HG03045 (cell line): ENCODE results near the gene CERK.

Experiments
- ATAC-seq: cut with Tn5 transposase; IDR thresholded peaks from one replicate; pipeline ENCODE4 v1.9.1; 2021; ENCODE audit warnings: mild to moderate bottlenecking, moderate library complexity; ENCODE audit not compliant: unreplicated experiment

Gene CERK

DNA sequence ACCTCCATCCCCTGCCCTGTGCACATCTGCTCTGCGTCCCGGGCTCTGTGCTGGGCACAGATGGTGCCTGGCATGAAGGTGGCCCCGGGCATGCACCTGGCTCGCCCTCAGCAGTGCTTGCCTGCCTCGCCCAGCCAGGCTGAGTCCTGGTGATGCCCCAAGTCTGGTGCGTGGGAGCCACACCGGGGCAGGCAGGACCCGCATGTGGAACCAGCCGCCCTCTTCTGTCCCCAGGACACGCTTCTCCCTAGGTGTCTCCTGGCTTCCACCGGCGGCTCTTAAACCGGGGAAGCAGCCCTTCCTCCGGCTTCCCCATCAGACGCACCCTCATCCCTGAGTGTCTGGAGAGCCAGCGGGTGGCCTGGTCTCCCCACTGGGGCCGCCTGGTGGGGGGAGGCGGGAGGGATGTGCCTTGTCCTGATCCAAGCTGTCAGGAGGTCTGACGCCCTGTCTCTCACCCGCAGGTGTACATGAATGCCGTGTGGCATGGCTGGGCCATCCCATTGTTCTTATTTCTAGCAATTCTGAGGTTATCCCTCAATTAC lies 72.8 kb downstream of the CERK start:
- ATAC-seq = no peak

DNA sequence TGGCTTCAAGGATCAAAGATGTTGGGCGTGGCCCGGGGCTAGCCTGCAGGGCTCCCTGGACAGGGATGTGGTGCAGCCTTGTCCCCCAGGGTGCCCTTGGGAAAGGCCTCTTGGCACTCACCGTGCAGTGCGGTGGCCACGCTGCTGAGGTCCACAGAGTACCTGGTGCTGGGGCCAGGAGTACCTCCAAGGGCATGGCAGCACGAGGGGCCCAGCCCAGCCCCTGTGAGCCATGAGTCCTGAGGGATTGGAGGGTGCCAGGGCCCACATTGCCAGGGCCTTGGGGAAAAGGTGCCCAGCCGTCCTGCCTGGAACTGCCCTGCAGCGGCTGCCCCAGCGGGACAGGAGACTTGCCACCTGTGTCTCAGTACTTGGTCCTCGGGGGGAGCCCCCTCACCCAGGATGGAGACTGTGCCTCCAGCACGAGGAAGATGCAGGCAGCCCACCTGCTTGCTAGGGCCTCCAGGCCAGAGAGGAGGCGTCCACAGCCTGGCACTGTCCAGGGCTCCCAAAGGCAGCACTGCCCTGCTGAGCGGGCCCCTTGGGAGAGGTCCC lies 73.7 kb downstream of the CERK start:
- ATAC-seq = no peak

DNA sequence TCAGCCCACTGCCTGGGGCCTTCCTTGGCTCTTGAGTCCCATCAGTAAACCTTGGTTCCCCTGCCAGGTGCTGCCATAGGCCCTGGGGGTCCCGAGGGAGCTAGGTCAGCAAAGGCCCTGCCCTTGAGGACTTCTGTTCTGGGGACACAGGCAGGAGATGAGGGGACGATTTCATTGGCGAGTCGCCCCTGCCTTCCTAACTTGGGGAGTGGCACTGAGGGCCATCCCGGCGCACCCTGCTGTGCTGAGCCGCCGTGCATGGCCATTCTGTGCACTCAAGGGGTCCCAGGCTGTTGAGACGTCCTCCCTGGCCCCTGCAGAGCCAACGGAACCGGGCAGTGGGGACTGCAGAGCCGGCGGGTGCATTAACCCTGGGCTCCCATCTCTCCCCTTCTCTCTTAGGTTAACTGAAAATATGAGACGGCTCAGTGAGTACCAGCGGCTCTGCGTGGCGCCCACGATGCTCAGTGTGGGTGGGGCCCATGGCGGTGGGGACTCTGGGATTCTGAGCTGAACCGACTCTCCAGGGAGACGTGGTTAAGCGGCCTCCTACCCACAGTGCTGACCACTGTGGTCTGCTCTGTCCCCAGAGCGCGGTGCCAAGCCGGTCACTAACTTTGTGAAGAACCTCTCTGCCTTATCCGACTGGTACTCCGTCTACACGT lies 74.5 kb downstream of the CERK start:
- ATAC-seq = no peak

DNA sequence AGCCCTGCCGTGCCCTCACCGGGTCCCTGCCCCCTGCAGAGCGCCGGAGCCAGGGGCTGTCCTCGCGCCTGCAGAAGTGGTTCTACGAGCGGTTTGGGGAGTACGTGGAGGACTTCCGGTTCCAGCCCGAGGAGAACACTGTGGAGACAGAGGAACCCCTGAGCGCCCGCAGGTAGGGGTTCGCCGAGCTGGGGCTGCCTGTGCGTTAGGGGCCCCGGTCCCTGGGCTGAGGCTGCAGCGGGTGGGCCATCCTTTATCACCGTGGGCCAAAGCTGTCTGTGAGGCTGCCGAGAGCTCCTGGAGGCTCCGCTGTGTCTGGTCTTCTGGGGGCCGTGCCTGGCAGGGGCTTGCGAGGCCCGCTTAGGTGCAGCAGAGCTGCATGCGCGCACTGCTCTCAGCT lies 75.1 kb downstream of the CERK start:
- no peak for ATAC-seq

DNA sequence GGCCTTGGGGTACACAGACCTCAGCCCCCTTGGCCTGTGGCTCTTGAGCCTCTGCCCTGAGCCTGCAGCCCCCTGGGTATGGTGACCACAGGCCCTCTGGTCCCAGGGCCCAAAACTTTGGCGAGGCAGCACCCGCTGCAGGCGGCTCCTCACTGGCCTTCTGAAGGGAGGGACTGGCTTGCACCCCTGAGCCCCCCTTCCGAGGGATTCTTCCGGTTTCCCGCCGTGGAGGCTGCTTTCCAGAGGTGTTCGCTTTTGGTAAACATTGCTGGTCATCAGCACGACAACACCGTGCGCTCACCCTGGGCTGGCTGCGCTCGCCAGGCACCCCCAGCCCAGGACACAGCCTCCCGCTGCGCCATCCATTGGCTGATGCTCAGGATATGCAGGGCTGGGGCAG lies 75.8 kb downstream of the CERK start:
- no peak for ATAC-seq

DNA sequence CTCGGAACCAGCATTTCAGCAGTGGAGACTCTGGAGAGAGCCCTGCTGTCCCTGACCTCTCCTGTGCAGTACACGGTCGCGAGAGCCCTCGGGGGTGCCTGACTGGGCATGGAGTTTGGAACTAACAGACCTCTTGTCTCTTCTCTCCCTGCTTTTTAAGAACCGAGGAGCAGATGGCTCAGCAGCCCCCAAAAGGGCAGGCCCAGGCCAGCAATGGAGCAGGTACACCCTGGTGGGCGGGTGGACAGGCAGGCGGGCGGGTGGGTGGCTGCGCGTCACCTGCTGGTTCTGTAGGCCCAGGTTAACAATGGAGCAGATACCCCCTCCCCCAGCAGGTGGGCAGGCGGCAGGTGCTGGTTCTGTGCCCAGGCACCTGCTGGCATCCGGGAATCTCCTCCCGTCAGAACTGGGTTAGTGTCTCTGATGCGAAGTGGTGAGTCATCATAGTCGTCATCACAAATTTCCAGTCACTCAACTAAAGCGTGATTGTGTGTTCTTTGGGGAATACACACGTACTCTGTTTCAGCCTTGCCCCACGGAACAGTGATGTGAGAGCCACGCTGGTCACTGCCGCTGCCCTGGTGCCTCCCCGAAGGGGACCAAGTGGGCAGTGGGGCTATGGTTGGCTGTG lies 76.7 kb downstream of the CERK start:
- ATAC-seq = no peak

DNA sequence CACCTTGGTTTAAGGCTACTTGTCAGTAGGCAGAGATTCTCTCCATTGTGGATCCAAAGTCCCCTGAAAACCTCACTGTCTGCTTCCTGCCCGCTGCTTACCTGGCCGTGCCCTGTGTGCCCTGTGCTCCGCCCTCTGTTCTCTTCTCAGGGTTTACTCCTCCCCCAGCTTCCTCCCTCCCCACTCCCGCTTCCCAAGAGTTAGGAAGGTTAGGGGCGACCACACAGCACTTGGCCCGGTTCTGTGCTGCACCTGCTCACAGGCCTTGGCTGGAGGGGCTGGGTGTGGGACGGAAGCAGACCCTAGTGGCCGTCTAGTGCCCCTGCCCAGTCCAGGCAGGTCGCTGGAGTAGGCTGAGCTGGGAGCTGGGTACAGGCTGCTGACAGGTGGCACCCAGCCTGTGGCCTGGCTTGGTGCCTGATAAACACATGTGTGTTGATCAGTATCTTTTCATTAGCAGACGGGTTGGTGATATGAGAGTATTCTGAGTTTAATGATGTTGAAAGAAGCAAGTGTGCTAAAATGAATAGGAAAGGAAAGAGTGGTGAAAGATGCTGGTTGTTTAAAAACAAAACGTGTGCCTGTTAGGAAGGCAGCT lies 77.3 kb downstream of the CERK start:
- ATAC-seq = no peak

DNA sequence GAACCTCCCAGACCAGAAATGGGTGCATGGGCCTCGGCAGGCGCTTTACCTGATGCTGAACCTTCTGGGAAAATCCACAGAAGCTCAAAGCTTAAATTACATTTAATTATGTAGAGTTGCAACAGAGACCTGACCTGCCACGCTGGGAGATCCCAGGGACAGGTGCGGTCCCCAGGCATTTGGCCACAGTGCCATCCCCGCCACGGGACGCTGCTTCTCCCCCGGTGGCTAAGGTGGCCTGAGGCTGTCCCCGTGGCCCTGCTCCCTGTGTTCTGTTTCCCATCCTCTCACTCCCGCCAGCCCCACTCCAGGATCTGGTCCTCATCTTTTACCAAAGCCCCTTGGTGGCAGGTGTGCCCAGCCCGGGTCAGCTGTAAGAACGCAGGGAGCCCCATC lies 78.3 kb downstream of the CERK start:
- no peak for ATAC-seq

DNA sequence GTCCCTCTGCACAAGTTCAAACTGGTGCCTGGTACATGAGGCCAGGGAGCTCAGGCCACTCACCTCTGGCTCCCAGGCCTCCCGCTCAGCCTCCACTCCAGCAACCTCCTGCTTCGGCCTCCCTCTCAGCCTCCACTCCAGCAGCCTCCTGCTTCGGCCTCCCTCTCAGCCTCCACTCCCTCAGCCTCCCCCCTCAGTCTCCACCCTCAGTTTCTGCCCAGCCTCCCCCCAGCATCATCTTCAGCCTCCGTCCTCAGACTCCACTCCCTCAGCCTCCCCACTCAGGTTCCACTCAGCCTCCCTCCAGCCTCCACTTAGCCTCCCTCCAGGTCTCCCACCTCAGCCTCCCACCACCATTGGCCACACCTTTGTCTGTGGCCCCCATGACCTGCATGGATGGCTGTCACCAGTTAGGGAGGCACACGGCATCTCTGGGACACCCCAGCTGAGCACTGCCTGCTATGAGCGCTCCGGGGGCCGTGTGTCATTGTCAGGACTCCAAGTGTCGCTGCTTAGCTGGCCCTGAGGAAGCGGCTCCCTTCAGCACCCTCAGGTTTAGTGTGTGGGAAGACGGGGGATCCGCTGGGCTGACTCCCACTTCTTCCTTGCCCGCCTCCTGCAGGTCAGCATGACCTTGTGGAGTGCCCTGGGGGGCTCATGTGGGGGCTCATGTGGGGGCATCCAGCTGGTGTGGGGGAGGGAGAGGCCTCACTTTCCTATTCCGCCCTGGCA lies 78.8 kb downstream of the CERK start:
- no peak for ATAC-seq

DNA sequence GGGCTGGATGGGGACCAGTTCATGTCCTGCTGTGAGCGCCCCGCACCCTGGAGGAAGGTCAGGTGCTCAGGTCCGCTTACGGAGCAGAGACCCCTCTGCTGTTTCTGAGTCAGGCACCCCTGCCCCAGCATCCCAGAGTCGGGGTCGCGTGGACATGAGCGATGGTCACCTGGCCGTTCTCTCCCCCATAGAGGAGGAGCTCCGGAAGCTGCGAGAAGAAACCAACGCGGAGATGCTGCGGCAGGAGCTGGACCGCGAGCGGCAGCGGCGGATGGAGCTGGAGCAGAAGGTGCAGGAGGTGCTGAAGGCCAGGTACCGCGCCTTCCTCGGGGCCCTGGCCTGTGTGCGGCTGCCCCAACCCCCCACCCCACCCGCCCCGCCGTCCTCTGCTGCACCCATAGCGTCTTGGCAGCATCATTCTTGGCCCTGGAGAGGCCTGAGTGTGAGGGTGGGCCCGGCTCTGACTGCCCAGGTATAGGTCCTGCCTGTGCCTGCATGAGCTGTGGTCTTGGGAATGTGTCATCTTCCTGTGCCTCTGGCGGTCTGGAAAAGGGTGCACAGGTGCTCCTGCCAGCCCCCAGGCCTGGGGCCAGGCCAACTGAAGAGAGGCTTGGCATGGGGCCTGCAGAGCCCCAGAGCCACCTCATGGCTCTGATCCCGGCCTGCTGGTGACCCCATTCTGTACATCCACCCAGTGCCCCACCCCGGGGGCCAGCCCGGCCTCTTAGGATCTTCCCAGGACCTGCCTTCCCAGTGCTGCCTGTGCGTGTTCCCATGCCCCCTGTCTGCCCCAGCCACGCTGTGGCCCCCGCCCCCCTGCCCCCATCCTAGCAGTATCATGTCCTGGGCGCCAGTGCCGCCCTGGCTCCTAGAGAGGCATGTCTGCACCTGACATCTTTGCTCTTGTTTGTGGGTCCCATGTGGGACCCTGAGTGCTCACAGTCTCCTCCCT lies 79.8 kb downstream of the CERK start:
- no peak for ATAC-seq

DNA sequence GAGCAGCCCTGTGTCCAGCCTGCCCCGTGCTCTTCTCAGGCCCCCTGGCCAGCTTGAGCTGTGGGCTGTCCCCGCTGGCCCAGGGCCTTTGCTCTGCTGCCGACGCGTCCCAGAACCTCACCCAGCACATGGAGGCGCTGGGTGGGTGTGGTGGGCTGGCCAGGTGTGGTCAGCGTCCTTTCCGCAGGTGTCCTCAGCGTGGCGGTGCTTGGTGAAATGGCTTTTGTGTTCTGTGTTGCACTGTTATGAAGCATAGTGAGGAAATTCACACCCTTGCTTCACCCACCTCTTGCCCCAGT lies 80.4 kb downstream of the CERK start:
- ATAC-seq = no peak

DNA sequence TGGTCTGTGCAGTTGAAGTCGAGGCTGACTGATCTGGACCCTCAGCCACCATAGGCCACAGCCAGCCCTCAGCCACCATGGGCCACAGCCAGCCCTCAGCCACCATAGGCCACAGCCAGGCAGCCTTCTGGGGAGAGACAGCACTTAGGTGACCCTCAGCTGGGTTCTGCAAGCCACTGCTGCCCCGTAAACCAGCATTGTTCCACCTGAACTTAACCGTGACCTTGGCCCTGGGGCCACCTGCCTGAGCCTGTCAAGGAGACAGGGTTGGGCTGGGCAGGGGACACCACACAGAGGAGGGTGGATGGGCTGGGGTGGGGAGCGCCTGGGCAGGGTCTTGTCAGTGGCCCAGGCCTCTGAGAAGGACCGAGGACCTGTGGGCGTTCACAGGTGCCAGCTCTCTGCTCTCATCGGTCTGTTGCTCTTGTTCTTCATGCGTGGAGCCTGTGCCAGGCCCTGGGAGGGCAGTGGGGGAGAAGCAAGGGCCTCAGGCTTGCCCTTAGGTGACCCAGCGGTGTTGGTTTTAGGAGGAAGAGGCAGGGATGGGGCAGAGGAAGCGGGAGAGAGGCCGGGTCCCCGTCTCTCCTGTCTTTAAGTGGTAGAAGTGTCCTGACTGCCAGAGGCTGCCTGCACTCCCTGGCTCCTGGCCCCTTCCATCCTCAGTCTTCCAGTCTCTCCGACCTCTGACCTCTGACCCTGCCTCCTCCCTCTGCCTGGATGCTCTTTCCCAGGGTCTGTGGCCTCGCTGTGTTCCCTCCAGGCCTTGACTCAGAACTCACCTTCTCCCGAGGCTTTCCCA lies 81.0 kb downstream of the CERK start:
- no peak for ATAC-seq

DNA sequence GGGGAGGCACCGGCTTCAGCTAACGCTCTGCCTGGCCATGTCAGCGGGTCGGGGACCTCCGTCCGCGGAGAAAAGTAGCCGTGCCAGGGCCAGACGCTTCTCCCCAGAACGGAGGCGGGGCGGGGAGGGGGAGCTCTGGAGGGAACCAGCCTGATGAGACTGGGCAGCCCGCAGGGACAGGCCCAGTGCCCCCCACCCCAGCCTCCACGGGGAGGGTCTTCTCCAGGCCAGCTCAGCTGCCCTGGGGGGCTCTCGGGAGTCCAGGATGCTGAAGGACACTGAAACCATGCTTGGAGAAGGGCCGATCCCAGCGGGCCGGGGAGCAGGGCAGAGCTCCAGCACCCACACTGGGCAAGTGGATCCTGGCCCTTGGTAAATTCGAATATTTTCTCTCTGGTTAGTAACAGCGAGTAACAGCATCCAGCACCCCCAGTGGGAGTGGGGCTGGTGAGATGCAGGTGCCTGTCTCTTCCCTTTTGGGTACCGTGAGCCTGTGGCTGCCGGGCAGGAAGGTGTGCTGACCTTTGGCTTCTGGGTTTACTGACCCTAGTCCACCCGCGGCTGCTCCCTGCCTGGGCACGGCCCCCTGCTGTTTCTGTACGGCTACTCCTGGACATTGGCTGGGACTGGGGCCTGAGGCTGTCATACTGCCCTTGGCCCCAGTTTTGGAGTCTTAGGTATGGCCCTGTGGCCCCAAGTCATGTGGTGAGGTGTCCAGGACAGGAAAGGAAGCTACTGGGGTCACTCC lies 82.0 kb downstream of the CERK start:
- no peak for ATAC-seq

DNA sequence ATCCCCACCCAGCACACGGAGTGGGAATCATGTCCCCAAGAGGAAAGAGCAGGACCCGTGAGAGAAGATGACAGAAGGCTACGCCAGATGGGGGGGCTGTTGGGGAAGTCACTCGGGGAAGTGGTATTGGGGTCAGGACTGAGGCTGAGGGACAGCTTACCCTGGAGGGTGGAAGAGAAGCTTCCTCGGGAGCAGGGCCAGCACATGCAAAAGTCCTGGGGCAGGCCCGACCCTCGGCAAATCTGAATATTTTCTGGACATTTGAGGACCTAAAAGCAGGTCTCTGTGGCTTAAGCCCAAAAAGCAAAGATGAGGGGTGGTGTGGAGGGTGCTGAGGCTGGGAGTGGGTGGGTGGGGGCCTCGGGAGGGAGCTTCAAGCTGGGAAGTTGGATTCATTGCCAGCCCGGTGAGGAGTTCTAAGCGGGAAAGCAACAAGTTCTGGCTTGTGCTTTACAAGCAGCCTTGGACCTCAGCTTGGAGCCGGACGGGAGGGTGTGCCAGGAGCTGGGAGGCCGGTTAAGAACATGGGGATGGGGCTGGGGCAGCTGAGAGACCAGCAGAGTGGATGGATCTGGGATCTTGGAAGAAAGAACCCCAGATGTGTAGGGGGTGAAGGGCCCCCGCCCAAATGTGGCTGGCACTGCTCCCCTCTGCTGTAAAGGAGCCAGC lies 83.0 kb downstream of the CERK start:
- ATAC-seq = no peak

DNA sequence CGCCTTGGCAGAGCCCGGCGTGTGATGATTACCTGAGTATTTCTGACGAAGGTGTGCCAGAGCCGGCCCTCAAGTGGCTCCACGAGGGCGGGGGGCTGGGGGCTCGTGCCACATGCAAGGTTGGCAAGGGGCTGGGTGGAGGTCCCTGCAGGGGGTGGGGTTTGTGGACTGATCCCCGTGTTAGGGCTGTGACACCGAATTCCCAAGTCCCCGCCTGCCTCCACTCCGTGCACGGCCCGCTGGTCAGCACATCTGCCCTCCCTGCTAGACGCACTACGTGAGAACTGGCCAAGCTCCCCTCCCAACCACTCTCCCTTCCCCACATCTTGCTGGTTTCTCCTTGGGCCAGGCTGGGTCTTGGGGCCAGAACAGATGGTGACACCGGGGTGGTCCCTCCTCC lies 83.6 kb downstream of the CERK start:
- no peak for ATAC-seq

DNA sequence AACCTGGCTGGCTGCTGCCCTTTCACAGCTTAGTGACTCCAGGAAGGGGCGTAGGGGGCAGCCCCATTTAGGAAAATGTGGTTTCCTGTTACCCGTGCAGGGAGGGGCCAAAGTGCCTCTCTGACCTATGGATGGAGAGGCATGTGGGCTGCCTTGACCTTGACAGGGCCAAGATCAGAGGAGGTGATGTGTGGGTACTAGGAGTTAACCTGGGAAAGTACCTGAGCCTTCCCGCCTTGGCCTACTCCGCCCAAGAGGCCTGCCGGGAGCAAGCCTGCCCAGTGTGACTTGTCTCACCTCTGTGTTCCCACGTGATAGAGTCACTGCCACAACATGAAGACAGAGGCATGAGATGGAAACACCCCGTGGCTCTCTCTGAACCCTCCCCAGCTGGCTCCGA lies 84.5 kb downstream of the CERK start:
- no peak for ATAC-seq

DNA sequence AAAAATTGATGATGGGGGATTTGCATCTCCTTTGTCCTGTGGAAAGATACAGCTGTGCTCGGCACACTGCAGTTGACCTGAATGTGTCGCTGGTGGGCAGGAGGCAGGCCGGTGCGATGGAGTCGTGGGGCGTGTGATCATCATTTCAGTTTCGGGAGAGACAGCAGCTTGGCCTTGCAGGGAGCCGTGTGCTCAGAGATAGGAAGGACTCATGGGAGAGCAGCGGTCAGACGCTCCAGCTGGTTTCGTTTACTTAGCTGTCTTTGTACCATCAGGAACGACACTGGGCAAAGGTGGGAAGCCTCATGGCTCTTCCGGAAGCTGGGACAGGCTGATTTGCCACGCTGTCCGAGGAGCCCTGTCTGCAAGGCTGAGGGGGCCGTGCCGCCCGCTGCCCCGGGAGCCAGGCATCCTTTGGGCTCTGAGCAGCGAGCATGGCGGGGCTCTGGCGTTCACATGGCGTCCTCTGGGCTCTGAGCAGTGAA lies 85.2 kb downstream of the CERK start:
- no peak for ATAC-seq
